HEK293T (cell line): ENCODE results near the gene GALNT18.

ENCODE experiments used
- BHLHE40 ChIP-seq: fragments of 450-650 bp; IDR thresholded peaks from 2 replicates; pipeline ENCODE4 v1.6.1; 2016; ENCODE audit warnings: mild to moderate bottlenecking, moderate library complexity, borderline replicate concordance
- CTBP1 ChIP-seq: fragments of 450-650 bp; IDR thresholded peaks from 2 replicates; pipeline ENCODE4 v1.6.1; 2016; ENCODE audit warnings: borderline replicate concordance
- HDGF ChIP-seq: fragments of 450-650 bp; IDR thresholded peaks from 2 replicates; pipeline ENCODE4 v1.6.1; 2017; ENCODE audit warnings: antibody characterized with exemption, borderline replicate concordance
- TARDBP ChIP-seq: fragments of 450-650 bp; IDR thresholded peaks from 2 replicates; pipeline ENCODE4 v1.6.1; 2016

GRCh38 chr11:11661326-11662040, 39.7 kb upstream of the GALNT18 start:
- TF ChIP-seq CTBP1 (no peak), BHLHE40 (no peak), HDGF (no peak), TARDBP (no peak)
